ENCODE results near the gene EID2.

Gene EID2

GRCh38 chr19:39516270-39516669 lies 23.7 kb downstream of the EID2 start:
- no peaks in the 10 kb centered on the region for H3K79me2 ChIP-seq (ENCODE audit: insufficient read depth, low read length)
- no peaks in the 10 kb centered on the region for H4K20me1 ChIP-seq (ENCODE audit: low read depth, low read length)
- H3K27ac ChIP-seq (ENCODE audit: low read depth, low read length): no peak overlapping the region
- H3K36me3 ChIP-seq (ENCODE audit: low read length): no peaks in the 10 kb centered on the region
- H3K9ac ChIP-seq (ENCODE audit: low read length): no peak overlapping the region
- H3K9me2 ChIP-seq (replicated peaks; ENCODE audit: insufficient read depth, low read length): no peaks in the 10 kb centered on the region
- no peak overlapping the region for H3K4me3 ChIP-seq (ENCODE audit: insufficient read depth, low read length, poor library complexity, severe bottlenecking)
- TF ChIP-seq, protein P1, sequence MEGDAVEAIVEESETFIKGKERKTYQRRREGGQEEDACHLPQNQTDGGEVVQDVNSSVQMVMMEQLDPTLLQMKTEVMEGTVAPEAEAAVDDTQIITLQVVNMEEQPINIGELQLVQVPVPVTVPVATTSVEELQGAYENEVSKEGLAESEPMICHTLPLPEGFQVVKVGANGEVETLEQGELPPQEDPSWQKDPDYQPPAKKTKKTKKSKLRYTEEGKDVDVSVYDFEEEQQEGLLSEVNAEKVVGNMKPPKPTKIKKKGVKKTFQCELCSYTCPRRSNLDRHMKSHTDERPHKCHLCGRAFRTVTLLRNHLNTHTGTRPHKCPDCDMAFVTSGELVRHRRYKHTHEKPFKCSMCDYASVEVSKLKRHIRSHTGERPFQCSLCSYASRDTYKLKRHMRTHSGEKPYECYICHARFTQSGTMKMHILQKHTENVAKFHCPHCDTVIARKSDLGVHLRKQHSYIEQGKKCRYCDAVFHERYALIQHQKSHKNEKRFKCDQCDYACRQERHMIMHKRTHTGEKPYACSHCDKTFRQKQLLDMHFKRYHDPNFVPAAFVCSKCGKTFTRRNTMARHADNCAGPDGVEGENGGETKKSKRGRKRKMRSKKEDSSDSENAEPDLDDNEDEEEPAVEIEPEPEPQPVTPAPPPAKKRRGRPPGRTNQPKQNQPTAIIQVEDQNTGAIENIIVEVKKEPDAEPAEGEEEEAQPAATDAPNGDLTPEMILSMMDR (IDR thresholded peaks at IDR 0.05; ENCODE audit: insufficient read depth, low read length, poor library complexity, severe bottlenecking): no peak
- TF ChIP-seq EZH2phosphoT487 (conservative IDR thresholded peaks at IDR 0.05; ENCODE audit: low read length): no peak
- no peak overlapping the region for H3K4me2 ChIP-seq (ENCODE audit: low read depth, low read length, poor library complexity, severe bottlenecking)
- H2AFZ ChIP-seq (ENCODE audit: low read depth, low read length, severe bottlenecking): no peak overlapping the region
- no peaks in the 10 kb centered on the region for H3F3A ChIP-seq (ENCODE audit: insufficient read depth)
- H3K27me3 ChIP-seq (ENCODE audit: low read length): no peaks in the 10 kb centered on the region
- H3K9me3 ChIP-seq (ENCODE audit: insufficient read depth, low read length): no peaks in the 10 kb centered on the region

- Histone ChIP-seq H3K4me2 (ENCODE audit: low read depth, low read length, poor library complexity, severe bottlenecking) (no peak overlapping the region), H3K27ac (ENCODE audit: low read depth, low read length) (no peak overlapping the region)
These were observed 24.3 kb downstream of the EID2 start for GRCh38 chr19:39515551-39516191.

GRCh38 chr19:39514840-39515550 lies 25.0 kb downstream of the EID2 start, which contains the start of gene SELENOV:
Gene SELENOV, plus strand, starts transcription at chr19:39515139. Its CDS starts 74 bp downstream, at chr19:39515213.
- Histone ChIP-seq H3K4me2 (ENCODE audit: low read depth, low read length, poor library complexity, severe bottlenecking) (no peak within 1 kb of the TSS), H3F3A (ENCODE audit: insufficient read depth) (no peaks in the 10 kb centered on the region), H3K27ac (ENCODE audit: low read depth, low read length) (no peak within 1 kb of the TSS), H3K27me3 (ENCODE audit: low read length) (no peaks in the 10 kb centered on the region), H3K36me3 (ENCODE audit: low read length) (no peaks in the 10 kb centered on the region), H2AFZ (ENCODE audit: low read depth, low read length, severe bottlenecking) (no peak within 1 kb of the TSS), H3K79me2 (ENCODE audit: insufficient read depth, low read length) (no peaks in the 10 kb centered on the region), H4K20me1 (ENCODE audit: low read depth, low read length) (no peaks in the 10 kb centered on the region), H3K9me3 (ENCODE audit: insufficient read depth, low read length) (no peaks in the 10 kb centered on the region), H3K9me2 (replicated peaks; ENCODE audit: insufficient read depth, low read length) (no peaks in the 10 kb centered on the region), H3K4me3 (ENCODE audit: insufficient read depth, low read length, poor library complexity, severe bottlenecking) (no peak within 1 kb of the TSS), H3K9ac (ENCODE audit: low read length) (no peak within 1 kb of the TSS)
- TF ChIP-seq EZH2phosphoT487 (conservative IDR thresholded peaks at IDR 0.05; ENCODE audit: low read length): no peak

More at GRCh38 chr19:39515551-39516191, 24.3 kb downstream of the EID2 start:
- Histone ChIP-seq H3K4me3 (ENCODE audit: insufficient read depth, low read length, poor library complexity, severe bottlenecking) (no peak overlapping the region), H3F3A (ENCODE audit: insufficient read depth) (no peaks in the 10 kb centered on the region), H3K79me2 (ENCODE audit: insufficient read depth, low read length) (no peaks in the 10 kb centered on the region), H2AFZ (ENCODE audit: low read depth, low read length, severe bottlenecking) (no peak overlapping the region), H3K9me3 (ENCODE audit: insufficient read depth, low read length) (no peaks in the 10 kb centered on the region), H3K9ac (ENCODE audit: low read length) (no peak overlapping the region), H4K20me1 (ENCODE audit: low read depth, low read length) (no peaks in the 10 kb centered on the region), H3K36me3 (ENCODE audit: low read length) (no peaks in the 10 kb centered on the region), H3K9me2 (replicated peaks; ENCODE audit: insufficient read depth, low read length) (no peaks in the 10 kb centered on the region), H3K27me3 (ENCODE audit: low read length) (no peaks in the 10 kb centered on the region)
- TF ChIP-seq, protein P1 (IDR thresholded peaks at IDR 0.05; ENCODE audit: insufficient read depth, low read length, poor library complexity, severe bottlenecking): no peak
- TF ChIP-seq EZH2phosphoT487 (conservative IDR thresholded peaks at IDR 0.05; ENCODE audit: low read length): no peak

- no peaks in the 10 kb centered on the region for H3F3A ChIP-seq (ENCODE audit: insufficient read depth)
- H3K9me3 ChIP-seq (ENCODE audit: insufficient read depth, low read length): no peaks in the 10 kb centered on the region
- no peak overlapping the region for H3K27ac ChIP-seq (ENCODE audit: low read depth, low read length)
- H3K27me3 ChIP-seq (ENCODE audit: low read length): no peaks in the 10 kb centered on the region
- TF ChIP-seq, protein P1 (IDR thresholded peaks at IDR 0.05; ENCODE audit: insufficient read depth, low read length, poor library complexity, severe bottlenecking): no peak
- H3K36me3 ChIP-seq (ENCODE audit: low read length): no peaks in the 10 kb centered on the region
- H3K9me2 ChIP-seq (replicated peaks; ENCODE audit: insufficient read depth, low read length): no peaks in the 10 kb centered on the region
- H2AFZ ChIP-seq (ENCODE audit: low read depth, low read length, severe bottlenecking): no peak overlapping the region
- no peak overlapping the region for H3K9ac ChIP-seq (ENCODE audit: low read length)
- H3K79me2 ChIP-seq (ENCODE audit: insufficient read depth, low read length): no peaks in the 10 kb centered on the region
- no peaks in the 10 kb centered on the region for H4K20me1 ChIP-seq (ENCODE audit: low read depth, low read length)
- no peak overlapping the region for H3K4me2 ChIP-seq (ENCODE audit: low read depth, low read length, poor library complexity, severe bottlenecking)
- no peak overlapping the region for H3K4me3 ChIP-seq (ENCODE audit: insufficient read depth, low read length, poor library complexity, severe bottlenecking)
These were observed 27.0 kb downstream of the EID2 start for GRCh38 chr19:39512988-39513387.
